Mucosa of descending colon (tissue), 3 donors: ENCODE results near the gene FGD3. TPM values are rescaled to one million over a fixed set of nuclear protein-coding genes. Genes with fewer than 3 reads are reported as not detected.
A peak's percentile ranks its signal among the peaks of the same experiment; 100 is the strongest.

Experiments used
- ATAC-seq: fragments of 200-7000 bp; cut with Tn5 transposase; one replicate; pipeline ENCODE4 v1.9.1; 2020; ENCODE audit warnings: mild to moderate bottlenecking, moderate library complexity
- DNase-seq, 3 donors: peaks; one replicate each; pipeline ENCODE4 v3.0.0-alpha.2; 2020
- H3K36me3 ChIP-seq: fragments of 200-600 bp; one replicate; pipeline ENCODE4 v1.8.0; 2021; ENCODE audit warnings: low read depth, mild to moderate bottlenecking
- H3K4me1 ChIP-seq: fragments of 200-600 bp; one replicate; pipeline ENCODE4 v1.8.0; 2021; ENCODE audit warnings: low read depth, mild to moderate bottlenecking
- H3K4me3 ChIP-seq: fragments of 200-600 bp; one replicate; pipeline ENCODE4 v1.8.0; 2021; ENCODE audit warnings: mild to moderate bottlenecking
- H3K9me3 ChIP-seq: fragments of 200-600 bp; one replicate; pipeline ENCODE4 v1.8.0; 2021; ENCODE audit warnings: mild to moderate bottlenecking
- CTCF ChIP-seq: fragments of 200-600 bp; IDR thresholded peaks from one replicate; pipeline ENCODE4 v1.8.0; 2022; ENCODE audit warnings: antibody characterized with exemption, mild to moderate bottlenecking
- intact Hi-C, 2 donors: fragments of 100-400 bp; cut with DNase I in 1 of 2; cut with micrococcal nuclease in 1 of 2; formaldehyde crosslinking; loops; one replicate each; pipeline versions ENCODE4 v1.11.0 to v1.11.1; 2022; cut with DNase I, micrococcal nuclease
- total RNA-seq, 3 donors: library from RNA; stranded (reverse); fragmentation: NEBNext Ultra II Directional in 2 of 3; extraction: Animal tissue kit (Norgen Biotek cat#: 25700) in 2 of 3; gene quantifications; one replicate each; pipeline versions ENCODE4 v1.2.1 to v1.2.4, GENCODE V29; 2021 to 2023
- donor health status: DM: no; HTN: no; CAD: no; lungs with moderate emphysema.
- donor health status: DM: no; HTN: no; CAD: no.
- donor health status: DM: no; HTN: yes; CAD: no.

The FGD3 gene
- total RNA-seq, 3 donors from 2014 or later: 3.3 to 5.4 (median 5.3) TPM

- Histone ChIP-seq H3K4me1 (no peaks in the 10 kb centered on the region), H3K4me3 (no peak overlapping the region), H3K36me3 (no peaks in the 10 kb centered on the region), H3K9me3 (no peaks in the 10 kb centered on the region)
- ATAC-seq: no peak
- intact Hi-C loops: no loop called here
- peak in 1 of 3 donors; percentile 26 for DNase-seq
- TF ChIP-seq CTCF: no peak
Measured at GRCh38 chr9:93048566-93049448, 101.5 kb downstream of the FGD3 start.

- no peak for TF ChIP-seq CTCF
- no peaks in the 10 kb centered on the region for H3K9me3 ChIP-seq
- DNase-seq (peak in 1 of 3 donors; percentile 17), ATAC-seq (no peak)
- no peak overlapping the region for H3K4me3 ChIP-seq
- intact Hi-C loops: no loop called here
- H3K36me3 ChIP-seq: no peaks in the 10 kb centered on the region
- no peaks in the 10 kb centered on the region for H3K4me1 ChIP-seq
Measured at GRCh38 chr9:93049491-93049890, 102.2 kb downstream of the FGD3 start.

- ATAC-seq (no peak), DNase-seq (peak in 1 of 3 donors; percentile 3)
- Histone ChIP-seq H3K36me3 (no peaks in the 10 kb centered on the region), H3K9me3 (no peaks in the 10 kb centered on the region), H3K4me1 (no peaks in the 10 kb centered on the region), H3K4me3 (no peak overlapping the region)
- intact Hi-C loops: no loop called here
- TF ChIP-seq CTCF: no peak
Measured at GRCh38 chr9:93050231-93050630, 102.9 kb downstream of the FGD3 start.

GRCh38 chr9:93051680-93052089 lies 104.4 kb downstream of the FGD3 start:
- Histone ChIP-seq H3K9me3 (no peaks in the 10 kb centered on the region), H3K4me1 (no peaks in the 10 kb centered on the region), H3K36me3 (no peaks in the 10 kb centered on the region), H3K4me3 (no peak overlapping the region)
- DNase-seq: peak in 1 of 3 donors; percentile 39
- no peak for TF ChIP-seq CTCF
- intact Hi-C loops: no loop called here
- peak; percentile 34 for ATAC-seq

- H3K9me3 ChIP-seq: no peaks in the 10 kb centered on the region
- no peak for TF ChIP-seq CTCF
- H3K4me3 ChIP-seq: no peak overlapping the region
- DNase-seq: peak in 1 of 3 donors; percentile 42
- H3K4me1 ChIP-seq: no peaks in the 10 kb centered on the region
- ATAC-seq: no peak
- H3K36me3 ChIP-seq: no peaks in the 10 kb centered on the region
- intact Hi-C loops: no loop called here
Measured at GRCh38 chr9:93052791-93053540, 105.6 kb downstream of the FGD3 start.
